Measurements from ENCODE around the gene B3GAT1. TPM values are rescaled to one million over a fixed set of nuclear protein-coding genes. Genes with fewer than 3 reads are reported as not detected.

B3GAT1 gene
- total RNA-seq, 4 donors from 2014 or later: 0.40 to 0.76 TPM; not detected in 2

DNA sequence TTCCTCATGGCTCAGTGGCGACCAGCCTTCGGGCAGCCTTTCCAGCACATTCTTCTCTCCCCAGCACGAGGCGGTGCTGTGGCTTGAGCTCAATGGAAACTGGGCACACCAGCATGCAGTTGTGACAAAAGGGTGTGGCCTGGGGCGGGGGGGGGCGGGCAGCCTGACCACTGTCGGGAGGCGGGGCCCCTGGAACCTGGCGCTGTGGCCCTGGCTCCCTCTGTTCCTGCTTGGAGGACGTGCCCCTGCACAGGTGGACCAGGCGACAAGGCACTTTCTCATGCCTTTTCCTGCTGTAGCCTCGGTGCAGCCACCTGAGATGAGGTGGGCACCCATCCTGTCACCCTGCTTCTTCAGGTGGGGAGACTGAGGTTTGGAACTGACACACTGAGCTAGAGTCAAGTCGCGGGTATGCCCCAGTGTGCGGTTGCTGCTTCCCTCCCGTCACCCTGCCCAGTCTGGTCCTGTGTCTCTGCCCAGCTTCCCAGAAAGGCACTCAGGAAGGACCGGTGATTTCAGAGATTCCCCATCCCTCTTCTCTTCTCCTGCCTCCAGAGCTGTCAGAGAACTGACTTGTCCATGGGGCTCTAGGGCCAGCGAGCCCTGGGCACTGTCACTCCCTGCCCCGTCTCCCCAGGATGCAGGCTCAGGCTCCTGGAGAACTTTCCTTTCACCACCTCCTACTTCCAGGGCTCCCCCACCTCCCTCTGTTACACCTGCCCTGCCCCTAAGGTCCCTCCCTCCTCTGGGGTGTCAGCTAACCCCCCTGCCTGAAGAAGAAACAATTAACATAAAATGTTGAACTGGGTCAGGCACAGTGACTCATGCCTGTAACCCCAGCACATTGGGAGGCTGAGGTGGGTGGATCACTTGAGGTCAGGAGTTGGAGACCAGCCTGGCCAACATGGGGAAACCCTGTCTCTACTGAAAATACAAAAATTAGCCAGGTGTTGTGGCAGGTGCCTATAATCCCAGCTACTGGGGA, 9.9 kb downstream of the B3GAT1 start:
- Histone ChIP-seq H3K27ac (no peak overlapping the region), H3K27me3 (no peaks in the 10 kb centered on the region), H3K4me1 (no peaks in the 10 kb centered on the region), H3K9me3 (no peaks in the 10 kb centered on the region), H3K4me3 (no peak overlapping the region), H3K36me3 (no peaks in the 10 kb centered on the region)
- no peak for TF ChIP-seq POLR2A (IDR thresholded peaks at IDR 0.05)
- TF ChIP-seq, protein P1, sequence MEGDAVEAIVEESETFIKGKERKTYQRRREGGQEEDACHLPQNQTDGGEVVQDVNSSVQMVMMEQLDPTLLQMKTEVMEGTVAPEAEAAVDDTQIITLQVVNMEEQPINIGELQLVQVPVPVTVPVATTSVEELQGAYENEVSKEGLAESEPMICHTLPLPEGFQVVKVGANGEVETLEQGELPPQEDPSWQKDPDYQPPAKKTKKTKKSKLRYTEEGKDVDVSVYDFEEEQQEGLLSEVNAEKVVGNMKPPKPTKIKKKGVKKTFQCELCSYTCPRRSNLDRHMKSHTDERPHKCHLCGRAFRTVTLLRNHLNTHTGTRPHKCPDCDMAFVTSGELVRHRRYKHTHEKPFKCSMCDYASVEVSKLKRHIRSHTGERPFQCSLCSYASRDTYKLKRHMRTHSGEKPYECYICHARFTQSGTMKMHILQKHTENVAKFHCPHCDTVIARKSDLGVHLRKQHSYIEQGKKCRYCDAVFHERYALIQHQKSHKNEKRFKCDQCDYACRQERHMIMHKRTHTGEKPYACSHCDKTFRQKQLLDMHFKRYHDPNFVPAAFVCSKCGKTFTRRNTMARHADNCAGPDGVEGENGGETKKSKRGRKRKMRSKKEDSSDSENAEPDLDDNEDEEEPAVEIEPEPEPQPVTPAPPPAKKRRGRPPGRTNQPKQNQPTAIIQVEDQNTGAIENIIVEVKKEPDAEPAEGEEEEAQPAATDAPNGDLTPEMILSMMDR (IDR thresholded peaks at IDR 0.05): no peak
- intact Hi-C loops (cut with DNase I; ENCODE audit: low total_unique reads): no loop called here
- DNase-seq: no peak

DNA sequence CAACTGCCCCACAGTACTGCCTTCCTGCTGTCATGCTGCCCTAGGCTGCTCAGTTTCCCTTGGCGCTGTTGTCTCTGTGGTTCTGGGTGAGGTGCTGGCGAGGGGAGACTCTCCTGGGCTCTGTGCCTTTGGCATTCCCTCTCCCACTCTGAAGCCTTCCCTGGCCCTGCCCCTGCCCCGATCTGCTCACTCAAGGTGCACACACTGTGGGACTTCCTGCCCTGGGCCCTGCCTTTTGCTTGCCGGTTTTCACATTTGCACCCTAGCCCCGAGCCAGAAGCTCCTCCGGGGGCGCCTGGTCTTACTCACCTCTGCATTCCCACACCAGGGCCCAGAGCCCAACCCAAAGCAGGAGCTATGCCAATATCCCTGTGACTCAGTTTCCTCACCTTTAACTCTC, 12.0 kb downstream of the B3GAT1 start:
- no peak overlapping the region for H3K4me3 ChIP-seq
- no peaks in the 10 kb centered on the region for H3K4me1 ChIP-seq
- intact Hi-C loops (cut with DNase I; ENCODE audit: low total_unique reads): no loop called here
- no peaks in the 10 kb centered on the region for H3K36me3 ChIP-seq
- H3K9me3 ChIP-seq: no peaks in the 10 kb centered on the region
- H3K27me3 ChIP-seq: no peaks in the 10 kb centered on the region
- DNase-seq: no peak
- no peak for TF ChIP-seq POLR2A (IDR thresholded peaks at IDR 0.05)
- TF ChIP-seq, protein P1 (IDR thresholded peaks at IDR 0.05): no peak
- no peak overlapping the region for H3K27ac ChIP-seq

DNA sequence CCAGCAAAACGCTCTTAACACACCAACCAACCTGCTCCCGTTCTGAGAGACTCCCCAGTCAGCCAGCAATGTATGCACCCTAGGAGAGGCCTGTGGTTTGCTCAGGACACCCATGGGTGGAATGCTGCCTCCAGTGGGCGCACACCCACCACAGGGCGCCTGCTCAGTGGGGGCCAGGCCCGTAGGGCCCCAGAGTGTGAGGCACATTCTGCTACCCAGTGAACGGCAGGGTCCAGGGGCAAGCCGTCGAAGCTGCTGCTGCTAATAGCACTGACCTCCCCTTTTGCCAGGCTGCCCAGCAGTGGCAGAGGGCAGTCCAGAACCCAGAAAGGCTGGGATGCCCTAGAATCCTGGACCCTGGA, 12.8 kb downstream of the B3GAT1 start:
- TF ChIP-seq, protein P1 (IDR thresholded peaks at IDR 0.05): no peak
- Histone ChIP-seq H3K4me1 (no peaks in the 10 kb centered on the region), H3K27me3 (no peaks in the 10 kb centered on the region), H3K27ac (no peak overlapping the region), H3K36me3 (no peaks in the 10 kb centered on the region), H3K4me3 (no peak overlapping the region), H3K9me3 (no peaks in the 10 kb centered on the region)
- intact Hi-C loops (cut with DNase I; ENCODE audit: low total_unique reads): no loop called here
- DNase-seq: no peak

DNA sequence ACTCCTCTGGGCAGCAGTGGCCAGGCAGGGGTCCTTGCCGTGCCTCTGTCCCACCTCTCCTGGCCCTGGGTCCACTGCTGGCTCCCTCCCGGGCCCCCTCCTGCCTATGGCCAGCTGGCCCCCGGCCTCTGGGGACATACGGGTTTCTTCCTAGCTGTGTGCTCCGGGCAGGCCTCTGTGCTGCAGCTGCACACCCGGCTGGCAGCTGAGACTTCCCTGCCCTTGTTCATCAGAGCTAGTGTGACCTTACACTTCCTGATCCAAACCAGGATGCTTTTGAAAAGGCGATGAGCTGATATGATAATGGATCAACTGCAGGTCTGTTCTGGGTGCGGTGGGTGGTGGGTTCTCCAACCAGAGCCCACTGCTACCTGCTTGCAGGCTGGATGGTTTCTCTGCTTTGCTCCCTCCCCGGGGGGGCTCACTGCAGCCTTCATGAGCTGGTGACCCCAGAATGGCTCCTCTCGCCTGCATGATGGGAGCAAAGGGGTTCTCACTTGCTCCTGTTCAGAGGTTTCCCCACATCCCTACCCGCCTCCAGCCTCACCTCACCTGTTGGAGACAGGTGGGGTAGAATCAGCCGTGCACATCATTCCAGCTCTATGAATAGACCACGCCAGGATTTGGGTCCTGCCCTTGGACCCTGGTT, 13.3 kb downstream of the B3GAT1 start:
- TF ChIP-seq, protein P1 (IDR thresholded peaks at IDR 0.05): no peak
- Histone ChIP-seq H3K9me3 (no peaks in the 10 kb centered on the region), H3K27ac (no peak overlapping the region), H3K4me3 (no peak overlapping the region), H3K4me1 (no peaks in the 10 kb centered on the region), H3K36me3 (no peaks in the 10 kb centered on the region), H3K27me3 (no peaks in the 10 kb centered on the region)
- intact Hi-C loops (cut with DNase I; ENCODE audit: low total_unique reads): no loop called here
- DNase-seq: no peak

DNA sequence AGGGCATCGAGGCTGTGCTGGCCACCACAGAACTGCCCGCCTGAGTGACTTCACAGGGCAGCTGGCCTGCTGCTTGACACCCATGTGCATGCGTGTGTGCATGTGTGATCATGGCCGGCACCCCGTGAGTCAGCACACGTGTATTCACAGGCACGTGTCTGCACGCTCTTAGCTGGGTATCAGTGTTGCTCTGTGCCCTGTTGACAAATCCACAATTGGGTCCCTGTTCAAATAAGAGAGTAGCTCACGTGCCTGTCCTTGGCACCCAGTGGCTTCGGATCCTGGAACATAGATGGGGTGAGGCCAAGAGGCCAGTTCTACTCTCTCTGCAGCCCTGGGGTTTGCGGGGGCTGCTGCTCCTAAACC, 14.0 kb downstream of the B3GAT1 start:
- Histone ChIP-seq H3K4me3 (no peak overlapping the region), H3K36me3 (no peaks in the 10 kb centered on the region), H3K27ac (no peak overlapping the region), H3K4me1 (no peaks in the 10 kb centered on the region), H3K27me3 (no peaks in the 10 kb centered on the region), H3K9me3 (no peaks in the 10 kb centered on the region)
- intact Hi-C loops (cut with DNase I; ENCODE audit: low total_unique reads): no loop called here
- no peak for TF ChIP-seq POLR2A (IDR thresholded peaks at IDR 0.05)
- TF ChIP-seq, protein P1 (IDR thresholded peaks at IDR 0.05): no peak
- DNase-seq: no peak
